HL-60 (cell line): ENCODE data around the gene FAM177B.

ENCODE experiments used
- DNase-seq, 2 experiments: peaks; one replicate each; pipeline ENCODE4 v3.0.0-alpha.2; 2010 to 2020; ENCODE audit warnings: low read depth in 1 of 2, low spot score in 1 of 2
- H3K27ac ChIP-seq: fragments of 250-450 bp; sonication (Bioruptor Pico); replicated peaks from 2 replicates; pipeline ENCODE4 v1.5.1; 2020; ENCODE audit warnings: mild to moderate bottlenecking, moderate library complexity
- H3K27me3 ChIP-seq: fragments of 250-450 bp; sonication (Bioruptor Pico); 2 replicates; pipeline ENCODE4 v1.5.1; 2021; ENCODE audit warnings: mild to moderate bottlenecking, moderate library complexity; ENCODE audit not compliant: insufficient read depth, poor library complexity, severe bottlenecking
- H3K4me3 ChIP-seq: replicated peaks from 2 replicates; pipeline ENCODE4 v1.5.1; 2011; ENCODE audit warnings: mild to moderate bottlenecking, control low read depth, low read length; ENCODE audit not compliant: insufficient read depth
- CTCF ChIP-seq: IDR thresholded peaks from one replicate; pipeline ENCODE4 v1.5.1; 2011; ENCODE audit warnings: low read length, control low read depth, inconsistent platforms; ENCODE audit not compliant: insufficient read depth
- GABPA ChIP-seq: IDR thresholded peaks from 2 replicates; pipeline ENCODE4 v1.6.1; 2012; ENCODE audit warnings: low read depth
- POLR2AphosphoS5 ChIP-seq: IDR thresholded peaks from 2 replicates; pipeline ENCODE4 v1.6.1; 2012; ENCODE audit warnings: low read depth
- REST ChIP-seq: IDR thresholded peaks from 2 replicates; pipeline ENCODE4 v1.6.1; 2012; ENCODE audit warnings: low read depth; ENCODE audit not compliant: insufficient replicate concordance
- SPI1 ChIP-seq: IDR thresholded peaks from 2 replicates; pipeline ENCODE4 v1.6.1; 2012; ENCODE audit warnings: low read depth, mild to moderate bottlenecking, borderline replicate concordance

FAM177B gene

GRCh38 chr1:222711319-222712252 lies 25.4 kb upstream of the FAM177B start:
- Histone ChIP-seq H3K27ac (peak overlapping the region; percentile 99), H3K27me3 (no peaks in the 10 kb centered on the region), H3K4me3 (peak overlapping the region; percentile 75)
- DNase-seq, result peak in 1 of 2 experiments; percentile 40
- TF ChIP-seq SPI1 (0 out of 2 replicates have a peak, but pooled peaks have one; percentile 1), CTCF (no peak), POLR2AphosphoS5 (no peak)

- H3K4me3 ChIP-seq, result peak within 1 kb of the TSS; percentile 75
- H3K27me3 ChIP-seq, result no peaks in the 10 kb centered on the region
- H3K27ac ChIP-seq, result peak within 1 kb of the TSS; percentile 99
- DNase-seq, result peak; percentile 51 to 93
- TF ChIP-seq POLR2AphosphoS5 (peak; percentile 21; the same call in 1 of the 2 replicates), GABPA (no peak), REST (peak; percentile 51)
Measured at GRCh38 chr1:222712253-222713090, 24.5 kb upstream of the FAM177B start, which contains the start of the genes AIDA and BROX. Gene AIDA (minus strand): TSS chr1:222712491. CDS start chr1:222712317, 174 bp downstream. Gene BROX (plus strand): TSS chr1:222712564. CDS start chr1:222715700, 3,136 bp downstream.

GRCh38 chr1:222713091-222713961 lies 23.7 kb upstream of the FAM177B start:
- H3K27me3 ChIP-seq, result no peaks in the 10 kb centered on the region
- peak overlapping the region; percentile 75 for H3K4me3 ChIP-seq
- DNase-seq, result peak; percentile 91 to 96
- TF ChIP-seq GABPA (peak; percentile 58; the same call in 1 of the 2 replicates), POLR2AphosphoS5 (peak; percentile 57; the same call in 1 of the 2 replicates), SPI1 (peak; percentile 95), REST (no peak)
- peak overlapping the region; percentile 99 for H3K27ac ChIP-seq

- no peak for DNase-seq
- TF ChIP-seq POLR2AphosphoS5 (no peak), CTCF (no peak), REST (no peak), GABPA (no peak), SPI1 (no peak)
- Histone ChIP-seq H3K27ac (no peak overlapping the region), H3K27me3 (no peaks in the 10 kb centered on the region), H3K4me3 (no peak overlapping the region)
Measured at GRCh38 chr1:222716393-222716792, 20.6 kb upstream of the FAM177B start.
